Measurements from ENCODE around the gene SPEF1. TPM values are rescaled to one million over a fixed set of nuclear protein-coding genes. Genes with fewer than 3 reads are reported as not detected.
A peak's percentile ranks its signal among the peaks of the same experiment; 100 is the strongest.
"Not testable (repeated sequence)": the region's sequence is repeated elsewhere in the genome, so short reads cannot be mapped to it uniquely, and the experiment has no call there.

The SPEF1 gene
- total RNA-seq, result under 0.01 TPM

- DNase-seq (ENCODE audit: low read depth in 2 of 3, low spot score in 2 of 3), result peak in 2 of 3 donors; percentile 76 to 84
These were observed at the start of gene SPEF1 for GRCh38 chr20:3781153-3781910. Gene SPEF1 (minus strand): TSS chr20:3781448. CDS start chr20:3781287, 161 bp downstream.

- not testable (repeated sequence) for DNase-seq (ENCODE audit: low read depth in 2 of 3, low spot score in 2 of 3)
These were observed 48.6 kb upstream of the SPEF1 start for GRCh38 chr20:3829891-3830290.

GRCh38 chr20:3828798-3829197, 47.5 kb upstream of the SPEF1 start:
- DNase-seq (ENCODE audit: low read depth in 2 of 3, low spot score in 2 of 3), result no peak

GRCh38 chr20:3826420-3826819, 45.2 kb upstream of the SPEF1 start:
- no peak for DNase-seq (ENCODE audit: low read depth in 2 of 3, low spot score in 2 of 3)

GRCh38 chr20:3825526-3825925, 44.3 kb upstream of the SPEF1 start:
- no peak for DNase-seq (ENCODE audit: low read depth in 2 of 3, low spot score in 2 of 3)

GRCh38 chr20:3823881-3824280, 42.6 kb upstream of the SPEF1 start:
- no peak for DNase-seq (ENCODE audit: low read depth in 2 of 3, low spot score in 2 of 3)

- no peak for DNase-seq (ENCODE audit: low read depth in 2 of 3, low spot score in 2 of 3)
These were observed 40.7 kb upstream of the SPEF1 start for GRCh38 chr20:3821996-3822395.

- DNase-seq (ENCODE audit: low read depth in 2 of 3, low spot score in 2 of 3), result peak in 1 of 3 donors; percentile 11
These were observed 39.9 kb upstream of the SPEF1 start for GRCh38 chr20:3820901-3821727.

- DNase-seq (ENCODE audit: low read depth in 2 of 3, low spot score in 2 of 3), result peak; percentile 90 to 95 (median 95)
These were observed 39.0 kb upstream of the SPEF1 start, which contains the start of gene AP5S1 for GRCh38 chr20:3820048-3820900. Gene AP5S1 (plus strand): TSS chr20:3820547. CDS start chr20:3822118, 1,571 bp downstream.

- peak in 1 of 3 donors; percentile 23 for DNase-seq (ENCODE audit: low read depth in 2 of 3, low spot score in 2 of 3)
These were observed 38.3 kb upstream of the SPEF1 start for GRCh38 chr20:3819411-3820047.

GRCh38 chr20:3818155-3819151, 37.2 kb upstream of the SPEF1 start:
- peak in 2 of 3 donors; percentile 35 to 45 for DNase-seq (ENCODE audit: low read depth in 2 of 3, low spot score in 2 of 3)

- DNase-seq (ENCODE audit: low read depth in 2 of 3, low spot score in 2 of 3), result no peak
These were observed 34.6 kb upstream of the SPEF1 start for GRCh38 chr20:3815703-3816315.

- no peak for DNase-seq (ENCODE audit: low read depth in 2 of 3, low spot score in 2 of 3)
These were observed 33.8 kb upstream of the SPEF1 start for GRCh38 chr20:3814928-3815495.

- no peak for DNase-seq (ENCODE audit: low read depth in 2 of 3, low spot score in 2 of 3)
These were observed 32.8 kb upstream of the SPEF1 start for GRCh38 chr20:3813848-3814581.

GRCh38 chr20:3812975-3813847, 32.0 kb upstream of the SPEF1 start:
- no peak for DNase-seq (ENCODE audit: low read depth in 2 of 3, low spot score in 2 of 3)

- DNase-seq (ENCODE audit: low read depth in 2 of 3, low spot score in 2 of 3), result no peak
These were observed 31.0 kb upstream of the SPEF1 start for GRCh38 chr20:3812259-3812681.

All from hematopoietic multipotent progenitor cell (in vitro differentiated cells).